NCI-H2029 (cell line): Measurements from ENCODE around the gene LYG1.
"Not testable (repeated sequence)": the region's sequence is repeated elsewhere in the genome, so short reads cannot be mapped to it uniquely, and the experiment has no call there.

Source experiments
- DNase-seq: peaks from one replicate; lab custom pipeline; 2025; lab: John Stamatoyannopoulos, UW

LYG1 gene

DNA sequence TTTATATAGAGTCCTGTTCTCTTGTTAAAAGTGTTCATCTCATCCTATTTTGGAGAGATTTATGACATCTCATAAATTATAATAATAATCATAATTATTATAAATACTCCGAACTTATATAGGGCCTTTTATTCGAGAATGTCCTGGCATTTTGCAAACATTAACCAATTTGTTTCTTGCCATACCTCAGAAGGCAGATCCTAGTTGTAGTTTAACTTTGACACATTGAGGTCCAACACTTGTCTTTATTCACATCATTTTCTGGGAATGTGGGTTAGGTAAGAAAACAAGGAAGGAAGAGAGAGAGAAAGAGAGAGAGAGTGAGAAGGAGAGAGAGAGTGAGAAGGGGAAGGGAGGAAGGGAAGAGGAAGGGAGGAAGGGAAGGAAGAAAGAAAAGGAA is at the start of gene LYG1:
Gene LYG1, minus strand, starts transcription at position 101 of the 400 bp plus-strand sequence. CDS start 5,527 bp downstream, outside the sequence.
- not testable (repeated sequence) for DNase-seq

GRCh38 chr2:99350194-99350593 is 49.2 kb upstream of the LYG1 start:
- DNase-seq = no peak

DNA sequence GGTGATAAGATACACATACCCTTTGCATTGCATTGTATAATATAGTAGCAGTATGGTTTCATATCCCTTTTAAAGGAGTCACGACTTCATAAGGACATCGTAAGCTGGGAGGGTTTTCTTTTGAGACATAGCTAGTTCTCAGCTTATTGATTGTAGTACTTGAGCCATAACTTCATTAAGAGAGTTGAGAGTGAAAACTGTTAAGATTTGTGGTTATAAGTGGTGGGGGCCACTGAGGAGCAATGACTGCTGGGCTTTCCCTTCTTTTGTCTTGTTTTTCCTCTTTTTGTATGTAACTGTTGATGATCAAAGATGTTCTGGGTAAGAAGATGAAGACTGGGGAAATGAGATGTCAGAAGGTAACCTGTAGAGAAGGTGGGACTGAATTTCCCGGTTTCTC is 47.2 kb upstream of the LYG1 start:
- no peak for DNase-seq

DNA sequence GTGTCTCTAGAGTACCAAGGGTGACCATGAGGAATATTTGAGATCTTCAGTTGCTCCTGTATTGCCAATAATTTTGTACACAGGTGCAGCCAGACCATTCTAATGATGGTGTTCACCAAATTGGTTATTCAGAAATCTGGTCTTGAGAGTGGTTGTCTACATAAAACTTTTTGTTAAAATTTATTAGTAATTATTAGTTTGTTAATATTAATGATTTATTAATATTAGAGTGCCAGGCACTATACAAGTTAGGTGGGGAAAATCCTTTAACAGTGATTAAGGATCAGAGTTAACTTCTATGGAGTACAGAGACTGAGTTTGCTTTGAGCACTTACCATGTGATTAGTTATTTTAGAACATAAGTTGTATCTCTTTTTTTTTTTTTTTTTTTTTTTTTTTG is 45.2 kb upstream of the LYG1 start:
- DNase-seq = no peak

DNA sequence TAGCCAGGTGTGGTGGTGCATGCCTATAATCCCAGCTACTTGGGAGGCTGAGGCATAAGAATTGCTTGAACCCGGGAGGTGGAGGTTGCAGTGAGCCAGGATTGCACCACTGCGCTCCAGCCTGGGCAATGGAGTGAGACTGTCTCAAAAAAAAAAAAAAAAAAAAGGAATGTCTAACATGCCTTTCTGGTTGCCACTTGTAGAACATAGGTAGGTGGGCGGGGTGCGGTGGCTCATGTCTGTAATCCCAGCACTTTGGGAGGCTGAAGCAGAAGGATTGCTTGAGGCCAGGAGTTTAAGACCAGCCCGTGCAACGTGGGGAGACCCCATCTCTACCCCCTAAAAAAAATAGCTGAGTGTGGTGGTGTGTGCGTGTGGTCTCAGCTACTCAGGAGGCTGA is 44.4 kb upstream of the LYG1 start:
- not testable (repeated sequence) for DNase-seq

DNA sequence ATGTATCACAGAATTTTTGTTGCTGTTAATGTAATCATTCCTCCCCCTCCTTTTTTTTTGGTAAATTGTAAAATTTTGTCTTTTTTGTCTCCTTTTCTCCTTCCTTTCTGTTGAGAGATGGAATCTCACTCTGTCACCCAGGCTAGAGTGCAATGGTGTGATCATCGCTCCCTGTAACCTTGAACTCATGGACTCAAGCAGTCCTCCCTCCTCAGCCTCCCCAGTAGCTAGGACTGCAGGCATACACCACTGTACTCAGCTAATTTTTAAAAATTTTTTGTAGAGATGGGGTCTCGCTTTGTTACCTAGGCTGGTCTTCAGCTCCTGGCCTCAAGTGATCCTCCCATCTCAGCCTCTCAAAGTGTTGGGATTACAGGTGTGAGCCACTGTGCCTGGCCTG is 41.5 kb upstream of the LYG1 start:
- DNase-seq = no peak

DNA sequence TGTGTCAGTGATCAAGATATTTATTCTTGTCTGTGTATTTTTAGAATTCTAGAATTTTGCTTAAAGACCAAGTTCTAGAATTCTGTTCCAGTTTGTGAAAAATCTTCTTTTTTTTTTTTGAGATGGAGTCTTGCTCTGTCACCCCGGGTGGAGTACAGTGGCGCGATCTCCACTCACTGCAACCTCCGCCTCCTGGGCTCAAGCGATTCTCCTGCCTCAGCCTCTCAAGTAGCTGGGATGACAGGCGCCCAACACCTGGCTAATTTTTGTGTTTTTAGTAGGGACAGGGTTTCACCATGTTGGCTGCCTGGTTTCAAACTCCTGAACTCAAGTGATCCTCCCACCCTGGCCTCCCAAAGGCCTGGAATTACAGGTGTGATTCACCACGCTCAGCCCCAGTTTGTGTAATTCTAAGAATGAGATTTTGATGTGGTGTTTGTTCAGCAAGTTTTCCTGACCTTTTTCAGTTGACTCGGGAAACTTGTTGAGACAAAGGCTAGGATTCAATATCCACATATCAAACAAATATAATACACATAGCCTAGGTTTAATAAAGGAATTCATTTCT is 39.8 kb upstream of the LYG1 start:
- no peak for DNase-seq

GRCh38 chr2:99338029-99338585 is 37.1 kb upstream of the LYG1 start:
- no peak for DNase-seq

DNA sequence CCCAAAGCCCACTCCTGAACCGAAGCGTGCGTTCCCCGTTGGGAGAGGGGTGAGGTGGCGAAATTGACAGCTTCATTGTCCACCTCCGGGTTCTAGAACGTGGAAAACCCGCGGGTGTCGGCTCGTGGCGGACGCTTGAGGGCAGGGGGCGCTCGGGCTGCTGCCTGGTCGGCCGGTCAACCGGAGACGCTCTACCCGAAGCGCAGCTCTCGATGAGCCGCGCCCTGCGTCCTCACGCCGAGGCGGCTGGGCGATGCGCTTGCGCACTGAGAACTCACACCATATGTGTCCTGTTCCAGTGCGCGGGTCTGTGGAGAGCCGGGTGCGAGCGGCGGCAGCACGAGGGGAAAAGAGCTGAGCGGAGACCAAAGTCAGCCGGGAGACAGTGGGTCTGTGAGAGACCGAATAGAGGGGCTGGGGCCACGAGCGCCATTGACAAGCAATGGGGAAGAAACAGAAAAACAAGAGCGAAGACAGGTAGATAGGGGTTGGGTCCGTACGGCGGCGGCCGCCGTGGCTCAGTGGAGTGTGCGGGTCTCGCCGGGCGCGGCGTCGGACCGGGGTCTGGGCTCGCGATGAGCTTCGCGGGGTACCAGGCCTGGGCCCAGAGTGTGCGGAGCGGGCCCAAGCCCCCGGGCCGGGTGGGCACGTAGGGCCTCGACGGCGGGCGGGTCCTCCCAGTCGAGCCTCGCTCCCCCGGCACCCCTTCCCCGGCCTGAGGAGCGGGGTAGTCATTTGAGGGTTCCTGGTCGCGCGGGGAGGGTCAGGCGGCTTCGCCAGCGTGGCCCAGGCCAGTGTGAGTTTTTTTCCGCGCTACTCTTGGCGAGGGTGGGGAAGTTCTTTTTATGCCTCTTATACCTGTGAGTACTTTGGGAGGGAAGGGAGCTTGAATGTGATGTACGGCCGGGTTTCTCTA is 36.4 kb upstream of the LYG1 start, which contains the start of gene EIF5B:
Gene EIF5B, plus strand, starts transcription at position 277 of the 916 bp plus-strand sequence. Its CDS starts 166 bp downstream, at position 443.
- DNase-seq = peak; percentile 94

DNA sequence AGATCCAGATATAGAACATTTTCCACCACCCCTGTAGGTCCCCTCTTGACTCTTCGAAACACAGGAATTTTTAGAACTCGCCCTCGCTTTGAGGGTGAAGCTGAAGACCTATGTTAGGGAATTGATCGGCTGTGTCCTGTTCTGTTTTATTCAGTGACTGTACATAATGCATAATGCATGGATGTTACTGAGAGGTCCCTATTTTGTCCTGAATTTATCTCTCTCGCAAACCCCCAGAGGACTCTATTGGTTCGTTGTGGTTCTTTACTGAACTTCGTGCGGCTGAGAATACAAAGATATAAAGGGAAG is 35.8 kb upstream of the LYG1 start:
- no peak for DNase-seq

- peak; percentile 99 for DNase-seq
These were observed 35.2 kb upstream of the LYG1 start, which contains the start of gene TXNDC9 for GRCh38 chr2:99335911-99336803. Gene TXNDC9 (minus strand): TSS chr2:99336333. CDS start chr2:99333210, 3,123 bp downstream.

DNA sequence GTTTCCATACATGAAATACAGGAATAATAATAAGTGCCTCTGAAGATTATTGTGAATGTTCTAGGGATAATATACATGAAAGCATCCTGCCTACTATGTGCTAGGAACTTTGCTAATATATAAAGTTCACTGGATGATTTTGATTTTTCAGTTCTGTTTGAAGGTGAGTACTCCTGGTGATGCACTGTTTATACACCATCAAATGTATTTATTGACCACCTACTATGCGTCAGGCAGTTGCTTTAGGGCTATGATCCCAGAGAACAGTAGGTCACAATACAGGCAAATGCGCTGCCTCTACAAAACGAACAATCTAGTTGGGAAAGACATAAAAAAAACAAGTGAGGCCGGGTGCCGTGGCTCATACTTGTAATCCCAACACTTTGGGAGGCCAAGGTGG is 24.4 kb upstream of the LYG1 start:
- DNase-seq = no peak

GRCh38 chr2:99317873-99318200 is 16.8 kb upstream of the LYG1 start:
- not testable (repeated sequence) for DNase-seq

DNA sequence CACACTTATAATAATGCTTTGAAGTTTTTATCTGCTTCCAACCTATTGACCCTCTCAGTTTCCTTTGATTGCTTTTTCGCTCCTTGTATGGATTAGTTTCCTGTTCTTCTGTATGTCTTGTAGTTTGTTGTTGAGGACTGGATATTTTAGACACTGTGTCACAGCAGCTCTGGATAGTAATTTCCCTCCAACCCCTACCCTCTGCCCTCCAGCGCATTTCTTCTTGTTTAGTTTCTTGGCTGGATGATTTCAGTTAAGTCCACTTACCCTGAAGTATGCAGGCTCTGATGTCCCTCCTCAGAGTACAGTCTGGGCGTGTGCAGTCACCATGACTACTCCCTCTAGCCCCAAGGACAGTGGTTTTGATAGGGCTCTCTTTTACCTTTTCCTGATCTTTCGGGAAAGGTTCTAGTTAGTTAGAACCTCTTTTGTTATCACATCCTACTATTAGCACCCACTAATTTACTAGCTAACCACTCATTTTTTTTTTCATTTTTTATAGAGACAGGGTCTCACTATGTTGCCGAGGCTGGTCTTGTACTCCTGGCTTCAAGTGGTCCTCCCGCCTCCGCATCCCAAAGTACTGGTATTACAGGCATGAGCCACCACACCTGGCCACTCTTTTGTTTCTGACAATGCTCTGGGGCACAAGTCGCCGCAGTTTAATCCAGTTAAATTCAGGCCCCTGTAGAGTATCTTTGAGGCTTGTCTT is 16.3 kb upstream of the LYG1 start:
- no peak for DNase-seq

DNA sequence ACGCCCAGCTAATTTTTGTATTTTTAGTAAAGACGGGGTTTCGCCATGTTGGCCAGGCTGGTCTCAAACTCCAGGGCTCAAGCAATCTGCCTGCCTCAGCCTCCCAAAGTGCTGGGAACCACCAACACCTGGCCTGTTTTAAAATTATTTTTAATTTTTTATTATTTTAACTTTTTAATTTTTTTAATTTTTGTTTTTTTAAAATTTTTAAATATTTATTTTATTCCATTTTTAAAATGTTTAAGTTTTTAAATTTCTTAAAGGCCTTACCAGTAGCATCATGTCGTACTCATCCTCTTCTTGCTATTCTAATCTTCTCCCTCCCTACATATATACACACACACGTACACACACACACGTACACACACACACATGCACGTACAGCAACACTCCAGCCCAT is 1.4 kb downstream of the LYG1 start:
- DNase-seq = no peak

DNA sequence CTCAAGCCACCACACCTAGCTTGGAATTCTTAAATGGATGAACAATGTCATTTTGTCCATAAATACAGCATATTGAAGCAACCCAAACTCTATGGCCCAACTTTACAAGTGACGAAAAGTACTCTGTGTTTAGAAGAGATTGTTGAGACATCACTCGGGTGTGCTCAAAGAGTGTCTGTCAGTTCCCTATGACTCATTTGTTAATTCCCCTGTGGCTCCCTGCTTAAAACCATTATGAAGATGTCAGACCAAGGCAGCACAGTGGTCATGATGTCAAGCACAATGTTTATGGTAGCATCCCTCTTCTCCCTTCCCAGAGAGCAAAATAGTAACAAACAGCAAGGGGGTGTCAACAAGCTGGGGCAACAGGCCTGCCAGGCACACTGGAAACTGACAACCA is 3.0 kb downstream of the LYG1 start:
- DNase-seq = no peak

GRCh38 chr2:99285526-99285925 is 15.5 kb downstream of the LYG1 start:
- no peak for DNase-seq

GRCh38 chr2:99279969-99280695 is 20.9 kb downstream of the LYG1 start:
- DNase-seq = no peak

DNA sequence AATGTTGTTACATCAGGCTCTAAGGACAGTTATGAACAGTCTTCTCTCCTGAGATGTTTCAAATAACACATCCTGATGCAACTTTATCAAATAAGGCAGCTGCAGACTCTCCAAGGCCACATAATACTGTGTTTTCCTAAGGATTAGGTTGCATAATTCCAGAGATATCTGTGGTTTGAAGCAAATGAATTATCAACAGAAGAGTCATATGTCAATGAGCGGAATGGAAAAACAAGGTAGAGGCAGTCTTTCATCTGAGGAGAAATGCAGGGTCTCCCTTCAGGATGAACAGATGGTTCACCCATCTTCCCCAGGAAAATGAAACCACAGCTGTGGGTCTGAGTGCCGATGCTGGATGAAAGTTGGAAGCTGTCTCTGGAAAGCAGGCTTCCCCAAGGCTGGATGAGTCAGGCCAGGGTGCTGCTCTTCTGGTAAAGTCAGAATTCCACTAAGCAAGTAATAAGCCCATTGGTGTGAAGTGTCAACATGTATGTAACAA is 22.2 kb downstream of the LYG1 start:
- peak; percentile 37 for DNase-seq

GRCh38 chr2:99278195-99278765 is 22.7 kb downstream of the LYG1 start:
- DNase-seq = not testable (repeated sequence)
